HUDEP-2 (cell line): Measurements from ENCODE around the gene TUBAL3.
"Not testable (repeated sequence)": the region's sequence is repeated elsewhere in the genome, so short reads cannot be mapped to it uniquely, and the experiment has no call there.

Source experiments
- DNase-seq, 76 experiments: peaks; one replicate each; lab custom pipeline; 2025; ENCODE audit not compliant: unreplicated experiment in 76 of 76; lab: John Stamatoyannopoulos, UW

The TUBAL3 gene

GRCh38 chr10:5428133-5428532, 23.5 kb upstream of the TUBAL3 start:
- DNase-seq = no peak

DNA sequence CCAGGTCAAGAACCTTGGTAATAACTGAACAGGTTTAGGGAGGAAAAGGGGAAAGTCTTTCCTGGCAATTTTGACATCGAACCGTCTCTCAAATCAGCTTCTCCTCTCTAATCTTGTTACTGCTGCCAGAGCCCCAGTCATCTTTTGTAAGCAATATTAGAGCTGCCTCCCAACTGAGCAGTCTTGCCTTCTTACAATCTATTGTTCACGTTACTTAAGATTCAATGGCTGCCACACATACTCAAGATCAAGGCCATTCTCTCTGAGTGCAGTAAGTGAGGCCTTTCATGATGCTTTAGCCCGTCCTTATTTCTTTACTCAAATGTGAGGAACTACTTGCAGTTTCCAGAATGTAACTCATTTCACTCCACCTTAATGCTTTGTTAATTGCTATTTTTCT, 20.1 kb upstream of the TUBAL3 start:
- DNase-seq = no peak

DNA sequence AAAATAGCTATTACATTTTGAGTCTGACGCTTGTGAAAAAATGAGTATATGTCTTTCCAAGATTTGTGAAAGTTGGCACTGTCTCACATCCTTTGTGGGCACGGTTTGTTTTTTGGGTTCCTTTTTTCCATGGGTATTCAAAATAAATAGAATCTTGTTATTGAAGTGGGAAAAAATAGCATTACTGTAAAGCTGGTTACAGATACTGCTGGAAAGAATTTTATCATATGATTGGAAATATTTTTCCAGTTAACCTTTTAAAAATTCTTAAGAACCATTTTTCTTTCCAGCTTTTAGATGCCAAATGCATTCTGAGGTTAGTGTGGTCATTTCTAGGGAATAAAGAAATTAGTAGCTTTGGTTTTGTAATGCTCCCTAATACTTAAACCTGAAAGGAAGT, 19.1 kb upstream of the TUBAL3 start:
- DNase-seq = no peak

GRCh38 chr10:5419466-5420094, 15.0 kb upstream of the TUBAL3 start:
- peak in 8 of 76 experiments; percentile 5 to 30 (median 16) for DNase-seq

- no peak for DNase-seq
These were observed 14.0 kb upstream of the TUBAL3 start for GRCh38 chr10:5418584-5418983.

- DNase-seq = no peak
These were observed 12.4 kb upstream of the TUBAL3 start for GRCh38 chr10:5416981-5417380.

DNA sequence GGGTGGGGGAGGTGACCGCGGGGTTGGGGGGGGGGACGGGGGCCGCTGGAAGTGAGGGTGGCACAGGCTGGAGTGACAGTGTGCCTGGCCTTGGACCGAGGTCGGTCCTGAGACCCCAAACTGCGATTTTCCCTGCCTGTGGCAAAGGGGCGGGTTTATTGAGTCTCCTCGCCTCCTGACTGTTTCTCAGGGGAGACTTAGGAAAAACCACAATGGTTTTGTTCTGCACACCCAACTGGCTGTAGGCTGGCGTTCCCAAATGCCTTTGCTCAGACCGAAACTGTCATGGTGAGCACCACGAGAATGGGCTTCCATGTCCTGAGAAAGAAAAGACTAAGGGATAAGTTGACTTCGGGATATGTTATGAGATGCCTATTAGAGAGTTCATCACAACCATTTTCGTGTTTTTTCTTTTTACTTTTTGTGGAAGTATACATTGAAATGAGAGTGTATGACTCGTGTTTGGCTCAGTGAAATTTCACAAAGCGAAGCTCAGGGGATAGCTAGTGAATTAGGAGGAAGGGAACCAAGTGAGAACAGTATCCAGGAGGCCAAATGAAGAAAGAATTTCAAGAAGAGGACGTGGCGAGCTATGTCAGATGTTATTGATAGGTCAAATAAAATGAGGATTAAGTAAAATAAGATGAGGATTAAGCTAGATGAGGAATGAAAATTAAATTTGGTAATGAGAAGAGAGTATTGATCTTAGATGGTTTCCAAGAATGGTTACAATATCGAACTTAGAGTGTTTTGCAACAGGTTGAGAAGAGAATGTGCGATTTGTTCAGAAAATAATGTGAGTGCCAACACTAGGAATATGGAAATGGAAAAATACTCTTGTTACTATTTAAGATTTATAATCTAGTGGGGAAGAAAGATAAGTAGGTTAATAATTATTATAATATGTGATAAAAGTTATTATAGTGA, 8.6 kb upstream of the TUBAL3 start:
- peak in 4 of 76 experiments; percentile 6 to 37 (median 8) for DNase-seq

GRCh38 chr10:5412277-5412941, 7.8 kb upstream of the TUBAL3 start, which contains the start of gene NET1:
NET1 (plus strand) TSS chr10:5412557; CDS start chr10:5412693, 136 bp downstream.
- DNase-seq = peak in 74 of 76 experiments; percentile 30 to 88 (median 76)

GRCh38 chr10:5411941-5412276, 7.3 kb upstream of the TUBAL3 start:
- no peak for DNase-seq

DNA sequence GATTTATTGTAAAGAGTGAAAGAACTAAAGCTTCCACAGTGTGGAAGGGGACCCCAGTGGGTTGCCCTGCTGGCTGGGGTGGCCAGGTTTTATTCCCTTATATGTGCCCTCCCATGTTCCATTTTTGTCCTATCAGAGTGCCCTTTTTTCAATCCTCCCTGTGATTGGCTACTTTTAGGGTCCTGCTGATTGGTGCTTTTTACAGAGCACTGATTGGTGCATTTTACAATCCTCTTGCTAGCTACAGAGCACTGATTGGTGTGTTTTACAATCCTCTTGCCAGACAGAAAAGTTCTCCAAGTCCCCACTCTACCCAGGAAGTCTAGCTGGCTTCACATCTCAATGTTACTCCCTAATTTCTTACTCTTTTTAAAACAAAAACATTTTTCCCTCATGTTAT, 6.2 kb upstream of the TUBAL3 start:
- DNase-seq = not testable (repeated sequence)

DNA sequence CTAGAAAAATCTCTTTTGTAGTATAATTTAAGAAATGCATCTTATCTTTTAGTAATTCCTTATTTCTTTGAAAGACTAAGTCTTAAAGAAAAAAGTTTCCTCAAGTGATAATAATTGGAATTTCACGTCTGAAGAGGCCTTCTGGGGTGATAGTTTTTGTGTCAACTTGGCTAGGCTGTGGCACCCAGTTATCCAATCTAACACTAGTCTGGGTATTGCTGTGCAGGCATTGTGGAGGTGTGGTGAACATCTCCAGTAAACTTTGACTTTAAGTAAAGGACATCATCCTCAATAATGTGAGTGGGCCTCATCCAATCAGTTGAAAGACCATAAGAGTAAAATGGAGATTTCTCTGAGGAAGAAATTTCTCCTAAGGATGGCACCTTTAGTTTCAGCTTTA, 2.3 kb upstream of the TUBAL3 start:
- no peak for DNase-seq

DNA sequence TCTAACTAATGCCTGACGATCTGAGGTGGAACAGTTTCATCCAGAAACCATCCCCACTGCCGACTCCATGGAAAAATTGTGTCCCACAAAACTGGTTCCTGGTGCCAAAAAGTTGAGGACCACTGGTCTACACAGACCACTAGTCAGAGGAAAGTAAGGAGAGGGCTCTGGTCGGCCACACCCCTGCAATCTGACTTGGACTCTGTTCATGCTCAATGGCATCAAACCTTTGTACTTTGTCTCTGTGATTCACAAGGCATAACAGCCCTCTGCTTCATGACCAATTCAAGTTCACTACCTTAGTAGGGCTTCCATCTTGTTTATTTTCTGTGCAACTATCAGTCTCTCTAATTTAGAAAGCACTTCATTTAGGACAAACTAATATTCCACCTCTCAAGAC, 1.8 kb downstream of the TUBAL3 start:
- no peak for DNase-seq

GRCh38 chr10:5400468-5401240, 4.0 kb downstream of the TUBAL3 start:
- DNase-seq = no peak

DNA sequence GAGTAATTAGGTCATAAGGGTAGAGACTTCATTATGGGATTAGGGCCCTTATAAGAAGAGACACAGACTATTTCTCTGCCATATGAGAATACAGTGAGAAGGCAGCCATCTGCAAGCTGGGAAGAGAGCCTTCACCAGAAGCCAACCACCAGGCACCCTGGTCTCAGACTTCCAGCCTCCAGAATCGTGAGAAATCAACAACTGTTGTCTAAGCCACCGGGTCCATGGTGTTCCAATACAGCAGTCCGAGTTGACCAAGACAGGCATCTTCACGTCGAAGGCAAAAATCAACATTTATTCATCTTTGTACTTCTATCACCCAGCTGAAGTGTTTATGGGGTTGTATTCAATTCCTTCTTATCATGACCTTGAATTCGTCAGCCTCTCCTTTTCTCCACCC, 5.3 kb downstream of the TUBAL3 start:
- DNase-seq = no peak

- no peak for DNase-seq
These were observed 7.9 kb downstream of the TUBAL3 start for GRCh38 chr10:5396556-5397300.

- no peak for DNase-seq
These were observed 9.5 kb downstream of the TUBAL3 start for GRCh38 chr10:5395168-5395567.

DNA sequence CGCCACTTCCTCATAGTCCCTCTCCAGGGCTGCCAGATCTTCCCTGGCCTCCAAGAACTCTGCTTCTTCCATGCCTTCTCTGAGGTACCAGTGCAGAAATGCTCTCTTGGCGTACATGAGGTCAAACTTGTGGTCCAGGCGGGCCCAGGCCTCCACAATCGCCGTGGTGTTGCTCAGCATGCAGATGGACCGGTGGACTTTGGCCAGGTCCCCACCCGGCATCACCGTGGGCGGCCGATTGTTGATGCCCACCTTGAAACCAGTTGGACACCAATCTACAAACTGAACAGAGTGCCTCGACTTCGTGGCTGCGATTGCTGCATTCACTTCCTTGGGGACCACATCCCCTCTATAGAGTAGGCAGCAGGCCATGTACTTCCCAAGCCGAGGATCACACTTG, 11.1 kb downstream of the TUBAL3 start:
- DNase-seq = no peak

- DNase-seq = no peak
These were observed 12.8 kb downstream of the TUBAL3 start for GRCh38 chr10:5391790-5392189.

DNA sequence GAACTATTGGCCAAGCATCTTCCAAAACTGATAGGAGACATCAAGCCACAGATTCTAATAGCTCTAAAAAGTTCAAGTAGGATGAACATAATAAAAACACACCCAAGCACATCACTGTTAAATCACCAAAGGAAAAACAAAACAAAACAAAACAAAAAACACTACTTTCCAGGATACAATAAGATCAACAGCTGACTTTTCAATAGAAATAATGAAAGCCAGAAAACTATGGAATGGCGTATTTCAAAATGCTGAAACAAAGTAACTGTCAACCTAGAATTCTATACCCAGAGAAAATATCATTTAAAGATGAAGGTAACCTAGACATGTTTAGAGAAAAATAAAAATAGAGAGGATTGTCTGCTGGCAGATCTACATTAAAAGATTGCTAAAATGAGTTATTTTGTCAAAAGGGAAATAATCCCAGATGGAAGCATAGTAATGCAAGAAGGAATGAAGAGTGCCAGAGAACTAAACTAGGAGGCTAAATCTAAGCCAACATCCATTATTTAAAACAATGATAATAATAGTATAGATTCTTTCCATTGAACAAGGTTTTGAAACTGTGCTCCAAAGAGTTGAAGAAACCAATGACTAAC, 13.9 kb downstream of the TUBAL3 start:
- DNase-seq = no peak

- DNase-seq = no peak
These were observed 17.5 kb downstream of the TUBAL3 start for GRCh38 chr10:5387169-5387568.
